ENCODE data around the gene RNF19B.
"Not testable (repeated sequence)": the region's sequence is repeated elsewhere in the genome, so short reads cannot be mapped to it uniquely, and the experiment has no call there.

RNF19B gene

GRCh38 chr1:32919811-32920733 lies 44.5 kb downstream of the RNF19B start:
- Mint-ChIP-seq H3K4me1 (ENCODE audit: low read depth) (peaks cover 20% of the 10 kb centered on the region), H3K9me3 (no peaks in the 10 kb centered on the region), H3K36me3 (ENCODE audit: low read depth) (peaks cover 3% of the 10 kb centered on the region), H3K27ac (no peak overlapping the region), H3K27me3 (ENCODE audit: low read depth) (peaks cover 49% of the 10 kb centered on the region), H3K4me3 (no peak overlapping the region)

- Mint-ChIP-seq H3K4me3 (no peak overlapping the region), H3K36me3 (ENCODE audit: low read depth) (peaks cover 3% of the 10 kb centered on the region), H3K27ac (no peak overlapping the region), H3K27me3 (ENCODE audit: low read depth) (peaks cover 41% of the 10 kb centered on the region), H3K4me1 (ENCODE audit: low read depth) (peaks cover 16% of the 10 kb centered on the region), H3K9me3 (no peaks in the 10 kb centered on the region)
These were observed 46.4 kb downstream of the RNF19B start for GRCh38 chr1:32918179-32918578.

- Mint-ChIP-seq H3K27me3 (ENCODE audit: low read depth) (peaks cover 37% of the 10 kb centered on the region), H3K36me3 (ENCODE audit: low read depth) (peaks cover 3% of the 10 kb centered on the region), H3K4me3 (no peak overlapping the region), H3K9me3 (no peaks in the 10 kb centered on the region), H3K4me1 (ENCODE audit: low read depth) (peaks cover 16% of the 10 kb centered on the region), H3K27ac (no peak overlapping the region)
These were observed 47.1 kb downstream of the RNF19B start for GRCh38 chr1:32917521-32917920.

- H3K4me3 Mint-ChIP-seq, result no peak overlapping the region
- H3K27ac Mint-ChIP-seq, result no peak overlapping the region
- no peaks in the 10 kb centered on the region for H3K9me3 Mint-ChIP-seq
- peaks cover 31% of the 10 kb centered on the region for H3K27me3 Mint-ChIP-seq (ENCODE audit: low read depth)
- H3K36me3 Mint-ChIP-seq (ENCODE audit: low read depth), result peaks cover 3% of the 10 kb centered on the region
- peaks cover 16% of the 10 kb centered on the region for H3K4me1 Mint-ChIP-seq (ENCODE audit: low read depth)
These were observed 48.6 kb downstream of the RNF19B start for GRCh38 chr1:32915766-32916706.

GRCh38 chr1:32910319-32910718 lies 54.3 kb downstream of the RNF19B start:
- Mint-ChIP-seq H3K36me3 (ENCODE audit: low read depth) (no peaks in the 10 kb centered on the region), H3K27ac (no peak overlapping the region), H3K4me3 (no peak overlapping the region), H3K27me3 (ENCODE audit: low read depth) (peaks cover 31% of the 10 kb centered on the region), H3K4me1 (ENCODE audit: low read depth) (no peaks in the 10 kb centered on the region), H3K9me3 (no peaks in the 10 kb centered on the region)

GRCh38 chr1:32907435-32907834 lies 57.2 kb downstream of the RNF19B start:
- Mint-ChIP-seq H3K4me3 (no peak overlapping the region), H3K9me3 (no peaks in the 10 kb centered on the region), H3K36me3 (ENCODE audit: low read depth) (no peaks in the 10 kb centered on the region), H3K4me1 (ENCODE audit: low read depth) (no peaks in the 10 kb centered on the region), H3K27me3 (ENCODE audit: low read depth) (peaks cover 41% of the 10 kb centered on the region), H3K27ac (no peak overlapping the region)

GRCh38 chr1:32906654-32907053 lies 58.0 kb downstream of the RNF19B start:
- H3K4me3 Mint-ChIP-seq, result no peak overlapping the region
- H3K27me3 Mint-ChIP-seq (ENCODE audit: low read depth), result peaks cover 49% of the 10 kb centered on the region
- H3K4me1 Mint-ChIP-seq (ENCODE audit: low read depth), result peaks cover 3% of the 10 kb centered on the region
- H3K9me3 Mint-ChIP-seq, result no peaks in the 10 kb centered on the region
- H3K27ac Mint-ChIP-seq, result no peak overlapping the region
- no peaks in the 10 kb centered on the region for H3K36me3 Mint-ChIP-seq (ENCODE audit: low read depth)

GRCh38 chr1:32905588-32905987 lies 59.0 kb downstream of the RNF19B start:
- H3K4me1 Mint-ChIP-seq (ENCODE audit: low read depth); H3K9me3 Mint-ChIP-seq; H3K27ac Mint-ChIP-seq; H3K4me3 Mint-ChIP-seq; H3K36me3 Mint-ChIP-seq (ENCODE audit: low read depth): not testable (repeated sequence)
- H3K27me3 Mint-ChIP-seq (ENCODE audit: low read depth), result peaks cover 54% of the 10 kb centered on the region

- no peak overlapping the region for H3K27ac Mint-ChIP-seq
- H3K4me3 Mint-ChIP-seq, result no peak overlapping the region
- H3K27me3 Mint-ChIP-seq (ENCODE audit: low read depth), result peaks cover 55% of the 10 kb centered on the region
- peaks cover 4% of the 10 kb centered on the region for H3K4me1 Mint-ChIP-seq (ENCODE audit: low read depth)
- no peaks in the 10 kb centered on the region for H3K36me3 Mint-ChIP-seq (ENCODE audit: low read depth)
- no peaks in the 10 kb centered on the region for H3K9me3 Mint-ChIP-seq
These were observed 59.8 kb downstream of the RNF19B start for GRCh38 chr1:32904797-32905196.

GRCh38 chr1:32903991-32904785 lies 60.4 kb downstream of the RNF19B start:
- no peaks in the 10 kb centered on the region for H3K9me3 Mint-ChIP-seq
- no peak overlapping the region for H3K27ac Mint-ChIP-seq
- H3K27me3 Mint-ChIP-seq (ENCODE audit: low read depth), result peaks cover 58% of the 10 kb centered on the region
- H3K4me3 Mint-ChIP-seq, result no peak overlapping the region
- H3K4me1 Mint-ChIP-seq (ENCODE audit: low read depth), result peaks cover 4% of the 10 kb centered on the region
- H3K36me3 Mint-ChIP-seq (ENCODE audit: low read depth), result no peaks in the 10 kb centered on the region

GRCh38 chr1:32902535-32902920 lies 62.1 kb downstream of the RNF19B start:
- H3K4me3 Mint-ChIP-seq, result peak overlapping the region; percentile 69
- no peaks in the 10 kb centered on the region for H3K36me3 Mint-ChIP-seq (ENCODE audit: low read depth)
- H3K27me3 Mint-ChIP-seq (ENCODE audit: low read depth), result peaks cover 62% of the 10 kb centered on the region
- H3K4me1 Mint-ChIP-seq (ENCODE audit: low read depth), result peaks cover 4% of the 10 kb centered on the region
- no peaks in the 10 kb centered on the region for H3K9me3 Mint-ChIP-seq
- no peak overlapping the region for H3K27ac Mint-ChIP-seq

GRCh38 chr1:32901823-32902534 lies 62.6 kb downstream of the RNF19B start:
- Mint-ChIP-seq H3K4me3 (peak overlapping the region; percentile 74), H3K9me3 (no peaks in the 10 kb centered on the region), H3K4me1 (ENCODE audit: low read depth) (peaks cover 4% of the 10 kb centered on the region), H3K27me3 (ENCODE audit: low read depth) (peaks cover 67% of the 10 kb centered on the region), H3K36me3 (ENCODE audit: low read depth) (no peaks in the 10 kb centered on the region), H3K27ac (no peak overlapping the region)

- H3K27ac Mint-ChIP-seq, result no peak within 1 kb of the TSS
- H3K27me3 Mint-ChIP-seq (ENCODE audit: low read depth), result peaks cover 72% of the 10 kb centered on the region
- no peaks in the 10 kb centered on the region for H3K36me3 Mint-ChIP-seq (ENCODE audit: low read depth)
- H3K9me3 Mint-ChIP-seq, result no peaks in the 10 kb centered on the region
- H3K4me3 Mint-ChIP-seq, result peak within 1 kb of the TSS; percentile 74
- peaks cover 4% of the 10 kb centered on the region for H3K4me1 Mint-ChIP-seq (ENCODE audit: low read depth)
These were observed 63.4 kb downstream of the RNF19B start, which contains the start of gene TMEM54 for GRCh38 chr1:32900956-32901822. TMEM54 (minus strand) TSS chr1:32901389; CDS start chr1:32901238, 151 bp downstream.

All from T-helper 1 cell treated with Interleukin-12 subunit alpha and Interleukin-12 subunit beta and Interleukin-4 antibody, amounts not matched to agents 30 μg/mL and 1 μg/mL, for 36 hours (primary cell).